SKM-1 treated with dmso at 0.1 percent for 144 hours (cell line): ENCODE measurements around the gene ADGRB2.
"Not testable (repeated sequence)": the region's sequence is repeated elsewhere in the genome, so short reads cannot be mapped to it uniquely, and the experiment has no call there.

Experiments used
- DNase-seq: peaks from one replicate; lab custom pipeline; 2025; ENCODE audit not compliant: unreplicated experiment; lab: John Stamatoyannopoulos, UW

ADGRB2 gene

DNA sequence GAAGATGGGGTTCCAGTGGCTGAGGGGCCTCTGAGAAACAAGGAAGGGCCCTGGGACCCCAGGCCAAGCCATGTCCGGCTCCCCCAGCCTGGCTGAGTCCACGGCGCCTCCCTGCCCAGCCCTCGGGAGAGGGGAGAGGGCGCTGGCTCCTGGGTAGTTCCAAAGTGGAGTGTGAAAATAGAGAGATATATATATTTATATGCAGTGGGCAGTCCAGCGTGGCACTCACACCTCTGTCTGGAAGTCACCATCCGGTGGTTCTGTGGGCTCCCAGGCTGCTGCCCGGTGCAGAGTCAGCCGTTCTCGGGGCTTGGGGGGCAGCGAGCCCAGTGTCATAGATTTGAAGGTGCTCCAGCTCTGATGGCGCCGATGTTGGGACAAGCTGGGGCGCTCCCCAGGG is 36.9 kb downstream of the ADGRB2 start:
- DNase-seq = no peak

DNA sequence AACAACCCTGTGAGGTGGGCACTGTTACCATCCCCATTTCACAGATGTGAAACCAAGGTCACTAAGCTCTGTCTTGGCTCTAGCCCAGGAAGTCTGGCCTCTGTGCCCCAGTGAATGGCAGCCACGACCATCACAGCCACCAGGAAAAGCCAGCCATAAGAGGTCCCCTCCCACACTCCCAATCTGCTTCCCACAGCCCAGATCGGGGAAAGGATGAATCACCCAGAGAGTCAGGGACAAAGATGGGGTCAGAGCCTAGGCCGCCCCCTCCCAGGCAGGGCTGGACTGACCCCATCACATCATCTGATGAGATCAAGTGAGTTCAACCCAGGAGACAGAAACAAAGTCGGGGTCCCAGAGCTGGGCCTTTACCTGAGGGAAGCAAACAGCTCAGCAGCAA is 37.4 kb downstream of the ADGRB2 start:
- no peak for DNase-seq

DNA sequence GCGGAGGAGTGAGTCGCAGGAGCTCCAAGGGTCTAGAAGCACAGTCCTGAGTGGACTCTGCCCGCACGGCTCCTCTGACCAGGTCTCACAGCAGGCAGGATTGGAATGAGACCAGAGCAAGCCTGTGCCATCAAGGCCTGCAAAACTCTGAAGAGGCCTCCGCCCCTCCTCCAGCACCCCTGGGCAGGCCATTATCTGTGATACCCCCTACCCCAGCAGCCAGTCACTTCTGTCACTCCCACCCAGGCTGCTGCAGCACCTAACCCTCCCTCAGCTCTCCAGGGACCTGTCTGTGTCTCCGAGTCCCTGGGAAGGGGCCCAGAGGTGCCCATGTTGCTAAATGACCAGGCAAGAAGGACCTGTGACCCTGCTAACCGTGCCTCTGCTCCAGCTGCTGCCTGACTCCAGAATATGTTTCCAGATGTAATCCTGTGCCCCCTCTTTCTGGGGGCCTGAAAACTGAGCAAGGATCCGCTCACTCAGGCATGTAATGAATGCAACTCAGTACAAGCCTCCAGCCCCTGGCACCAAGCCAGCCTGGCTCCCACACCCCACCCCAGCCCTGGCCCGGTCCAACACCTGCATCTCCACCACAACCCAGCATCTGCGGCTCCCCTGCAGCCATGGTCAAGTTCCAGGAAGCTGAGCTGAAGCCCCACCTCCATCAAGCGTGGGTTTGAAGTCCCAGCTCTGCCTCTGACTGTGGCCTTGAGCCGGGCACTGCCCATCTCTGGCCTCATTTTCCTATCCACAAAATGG is 38.2 kb downstream of the ADGRB2 start:
- no peak for DNase-seq

DNA sequence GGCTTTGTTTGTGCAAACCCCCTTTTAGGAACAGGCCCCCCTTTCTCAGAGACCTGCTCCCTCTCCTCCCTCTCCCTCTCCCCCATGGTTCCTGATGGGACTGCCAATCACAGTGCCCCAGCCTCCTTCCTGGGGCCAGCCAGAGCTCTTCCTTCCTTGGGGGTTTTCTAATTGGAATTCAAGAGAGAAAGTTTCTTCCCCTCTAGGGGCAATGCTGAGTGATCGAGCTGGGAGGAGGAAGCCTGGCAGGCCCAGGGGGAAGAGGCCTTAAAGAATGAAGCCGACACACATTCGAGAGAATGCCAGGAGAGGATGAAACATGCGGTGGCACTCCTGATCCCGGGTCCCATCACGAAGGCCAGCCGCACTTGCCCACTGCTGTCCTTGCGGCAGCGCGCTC is 39.0 kb downstream of the ADGRB2 start:
- no peak for DNase-seq

DNA sequence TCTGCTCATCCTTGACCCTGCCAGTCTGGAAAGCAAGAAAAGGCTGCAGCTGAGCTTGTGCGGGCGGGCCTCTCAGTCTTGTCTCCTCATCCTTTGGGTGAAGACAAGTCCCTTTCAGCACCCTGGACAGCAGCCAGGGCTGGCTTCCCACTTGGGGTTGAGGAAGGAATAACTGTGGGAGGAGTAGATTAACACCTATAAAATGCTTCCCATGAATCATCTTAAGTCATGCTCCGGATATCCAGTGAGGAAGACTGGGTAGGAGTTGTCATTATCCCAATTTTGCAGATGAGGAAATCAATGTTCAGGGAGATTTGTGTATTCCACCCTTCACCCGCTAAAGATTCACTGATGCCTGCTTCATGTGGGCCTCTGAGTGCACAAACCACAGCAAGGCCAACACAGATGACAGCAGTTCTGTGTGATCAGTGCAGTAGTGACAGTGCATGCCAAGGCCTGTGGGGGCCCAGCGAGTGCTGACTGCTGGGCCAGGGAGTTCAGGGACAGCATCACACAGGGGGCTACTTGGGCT is 40.2 kb downstream of the ADGRB2 start:
- peak; percentile 22 for DNase-seq

DNA sequence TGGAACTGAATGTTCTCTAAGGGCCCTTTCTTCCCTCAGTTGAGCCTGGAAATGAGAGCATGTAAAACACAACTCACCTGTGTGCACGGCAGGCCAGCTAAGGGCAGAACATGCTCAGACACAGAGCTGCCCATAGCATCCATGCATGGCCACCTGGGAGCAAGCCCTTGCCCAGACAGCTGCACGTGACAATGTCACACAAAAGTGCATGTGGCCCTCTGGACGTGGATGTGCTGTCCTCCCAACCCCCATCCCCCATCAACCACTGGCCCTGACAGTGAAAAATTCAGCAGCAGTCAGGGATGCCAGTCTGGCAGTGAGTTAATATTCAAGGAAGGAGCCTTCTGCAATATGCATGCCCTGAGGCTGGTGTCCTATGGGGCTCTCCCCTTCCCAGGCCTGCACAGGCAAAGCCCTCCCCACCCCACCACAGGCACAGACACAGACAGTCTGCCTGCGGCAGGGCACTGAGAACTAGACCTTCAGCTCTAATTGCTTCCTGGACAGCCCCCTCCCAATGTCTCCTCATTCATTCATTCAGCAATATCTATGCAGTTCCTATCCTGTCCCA is 45.7 kb downstream of the ADGRB2 start:
- DNase-seq = no peak

DNA sequence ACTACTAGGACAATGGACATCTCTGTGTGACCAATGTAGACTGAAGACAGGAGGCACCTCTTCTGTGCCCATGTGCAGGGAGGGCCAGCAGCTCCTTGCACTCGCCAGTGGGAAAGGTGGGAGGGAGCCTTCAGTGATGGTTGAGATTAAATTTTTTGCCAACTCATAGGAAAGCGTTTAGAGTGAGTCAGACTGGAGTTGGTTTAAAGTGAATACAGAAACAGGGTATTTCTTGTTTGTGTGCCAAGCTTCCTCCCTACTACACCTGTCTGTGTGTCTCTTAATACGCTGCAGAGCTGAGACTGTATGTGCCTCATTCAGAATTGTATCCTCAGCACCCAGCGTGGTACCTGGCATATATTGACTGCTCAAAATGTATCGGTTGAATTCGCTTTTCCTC is 46.8 kb downstream of the ADGRB2 start:
- no peak for DNase-seq

DNA sequence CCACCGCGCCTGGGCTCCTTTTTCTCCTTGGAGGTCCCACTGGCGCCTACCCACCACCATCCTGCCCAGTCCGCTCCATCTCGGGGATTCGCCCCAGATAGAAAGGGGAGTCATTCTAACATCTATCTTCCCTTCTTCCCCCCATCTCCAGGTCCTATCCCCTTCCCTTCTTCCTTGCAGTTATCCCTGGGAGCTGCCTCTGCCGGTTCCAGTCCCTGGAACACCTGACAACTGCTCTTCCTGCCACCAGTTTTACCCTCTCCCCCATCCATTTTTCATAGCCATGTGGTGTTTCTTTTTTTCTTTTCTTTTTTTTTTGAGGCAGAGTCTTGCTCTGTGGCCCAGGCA is 48.3 kb downstream of the ADGRB2 start:
- no peak for DNase-seq

DNA sequence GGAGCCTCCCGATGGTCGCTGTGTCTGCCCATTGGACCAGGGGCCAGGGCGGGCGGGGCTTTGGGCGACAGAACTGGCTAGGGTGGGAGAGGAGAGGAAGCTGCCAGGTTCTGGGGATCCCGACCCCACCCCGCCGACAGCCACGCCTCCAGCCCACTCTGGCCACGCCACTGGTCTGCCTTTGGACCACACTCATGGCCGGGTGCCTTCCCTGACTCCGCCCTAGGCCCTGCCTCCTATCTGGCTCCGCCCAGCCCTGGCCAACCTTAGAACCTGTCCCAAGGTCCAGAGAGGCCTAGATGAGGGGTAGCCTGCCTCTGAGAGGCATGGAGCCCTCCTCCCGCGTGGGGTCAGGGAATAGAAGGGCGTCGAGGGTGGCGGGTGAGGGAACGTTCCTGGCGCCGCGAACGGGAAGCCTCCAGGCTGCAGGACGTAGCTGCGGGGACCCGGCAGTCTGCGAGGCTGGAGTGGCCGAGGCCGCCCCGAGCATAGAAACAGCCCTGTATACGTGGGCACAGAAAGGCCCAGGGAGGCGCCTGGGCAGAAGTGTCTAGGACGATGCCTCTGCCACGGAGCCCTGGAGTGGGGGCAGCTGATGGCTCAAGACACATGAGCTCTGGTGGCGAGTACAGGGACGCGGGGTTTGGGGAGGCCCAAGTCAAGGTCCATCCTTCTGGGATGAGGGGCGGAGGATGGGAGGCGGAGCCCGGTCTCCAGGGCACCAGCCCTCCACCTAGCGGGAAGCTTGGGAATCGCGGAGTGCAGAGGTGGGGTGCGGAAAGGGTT is 48.9 kb downstream of the ADGRB2 start:
- DNase-seq = peak; percentile 9

DNA sequence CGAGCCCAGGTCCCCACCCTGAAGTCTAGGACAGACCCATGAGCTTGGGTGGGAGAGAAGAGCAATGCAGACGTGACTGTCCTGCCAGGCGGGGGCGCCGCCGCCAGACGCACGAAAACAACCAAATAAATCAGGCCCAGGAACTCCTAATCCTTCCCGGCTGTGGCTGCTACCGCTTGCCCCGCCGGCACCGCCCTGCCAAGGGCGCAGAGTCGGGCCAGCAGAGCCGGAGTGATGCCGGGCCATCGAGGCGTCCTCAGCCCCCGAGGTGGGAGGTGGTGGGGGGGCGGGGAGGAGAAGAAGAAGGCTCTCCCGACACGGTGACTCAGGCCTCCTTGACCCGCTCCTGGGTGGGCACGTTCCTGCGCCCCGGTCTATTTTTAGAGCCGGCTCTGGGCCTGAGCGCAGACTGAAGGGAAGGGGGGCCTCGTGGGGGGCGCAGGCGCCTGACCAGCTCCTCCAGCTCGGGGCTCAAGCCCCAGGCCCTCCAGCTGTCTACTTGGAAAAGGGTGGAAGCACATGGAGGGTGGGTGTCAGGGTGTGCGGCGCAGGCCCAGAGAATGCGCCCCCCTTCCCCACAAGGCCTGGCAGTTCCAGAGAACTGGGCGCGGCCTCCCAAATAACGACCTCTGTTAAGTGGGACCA is 49.6 kb downstream of the ADGRB2 start:
- no peak for DNase-seq

DNA sequence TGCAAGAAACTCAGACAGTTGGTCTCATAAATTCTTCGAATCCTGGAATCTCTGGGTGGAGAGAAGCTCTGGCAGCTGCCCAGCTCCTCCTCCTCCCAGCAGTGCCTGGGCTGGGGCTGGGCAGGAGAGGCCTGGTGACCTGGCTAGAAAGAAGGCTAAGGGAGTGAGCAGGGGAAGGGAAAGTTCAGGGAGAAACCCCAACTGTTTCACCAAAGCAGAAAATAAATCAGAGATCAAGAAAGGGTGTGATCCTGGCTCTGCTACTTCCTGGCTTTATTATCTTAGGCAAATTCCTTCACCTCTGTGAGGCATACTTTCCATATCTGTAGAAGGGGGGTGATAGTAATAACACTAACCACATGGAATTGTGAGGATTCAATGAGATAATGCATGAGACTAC is 51.5 kb downstream of the ADGRB2 start:
- no peak for DNase-seq

DNA sequence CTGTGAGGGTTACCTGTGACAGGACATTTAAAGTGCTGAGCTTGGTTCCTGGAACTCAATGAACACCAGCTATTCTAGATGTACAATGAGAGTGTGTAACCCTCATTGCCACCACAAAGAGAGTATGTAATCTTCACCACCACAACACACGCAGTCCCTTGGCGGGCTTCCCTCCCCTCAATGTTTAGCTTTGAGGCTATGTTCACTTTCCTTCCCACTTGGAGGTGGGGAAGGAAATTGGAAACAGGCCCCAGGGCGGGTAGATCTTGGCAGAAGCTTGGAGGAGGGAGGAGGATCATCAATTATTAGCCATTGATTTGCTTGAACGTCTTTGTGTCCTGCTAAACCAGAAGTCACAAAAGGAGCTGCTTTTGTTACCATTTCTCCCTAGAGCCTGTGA is 52.1 kb downstream of the ADGRB2 start:
- DNase-seq = no peak

DNA sequence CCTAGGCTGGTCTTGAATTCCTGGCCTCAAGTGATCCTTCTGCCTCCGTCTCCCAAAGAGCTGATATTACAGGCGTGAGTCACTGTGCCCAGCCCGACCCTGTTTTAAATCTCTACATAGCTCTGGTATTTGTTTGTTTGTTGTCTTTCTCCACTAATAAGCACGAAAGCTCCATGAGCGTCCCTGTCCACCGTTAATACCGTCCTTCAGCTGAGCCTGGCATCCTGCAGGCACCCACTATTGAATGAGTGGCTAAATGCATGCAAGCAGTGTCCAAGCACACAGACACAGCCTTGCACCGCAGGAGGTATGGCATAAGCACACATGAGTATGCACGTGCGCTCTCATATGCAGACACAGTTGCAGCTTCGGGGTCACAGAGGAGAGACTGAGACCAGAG is 55.8 kb downstream of the ADGRB2 start:
- no peak for DNase-seq

DNA sequence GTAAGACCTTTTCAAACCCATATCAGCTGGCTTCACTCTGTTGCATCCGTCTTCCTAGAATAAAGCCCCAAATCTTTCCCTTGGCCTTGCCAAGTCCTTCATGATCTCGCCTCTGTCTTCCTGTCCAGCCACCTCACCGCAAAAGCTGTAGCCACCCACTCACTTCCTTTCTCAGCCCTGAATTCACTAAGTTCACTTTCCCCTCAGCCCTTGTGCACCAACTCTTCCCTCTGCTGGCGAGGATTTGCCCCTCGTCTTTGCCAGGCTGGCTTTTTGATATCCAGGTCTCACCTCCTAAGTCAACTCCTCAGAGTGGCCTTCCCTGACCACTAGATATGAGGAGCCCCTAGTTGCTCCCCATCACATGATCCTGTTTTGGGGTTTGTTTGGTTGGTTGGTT is 56.4 kb downstream of the ADGRB2 start:
- peak; percentile 47 for DNase-seq

DNA sequence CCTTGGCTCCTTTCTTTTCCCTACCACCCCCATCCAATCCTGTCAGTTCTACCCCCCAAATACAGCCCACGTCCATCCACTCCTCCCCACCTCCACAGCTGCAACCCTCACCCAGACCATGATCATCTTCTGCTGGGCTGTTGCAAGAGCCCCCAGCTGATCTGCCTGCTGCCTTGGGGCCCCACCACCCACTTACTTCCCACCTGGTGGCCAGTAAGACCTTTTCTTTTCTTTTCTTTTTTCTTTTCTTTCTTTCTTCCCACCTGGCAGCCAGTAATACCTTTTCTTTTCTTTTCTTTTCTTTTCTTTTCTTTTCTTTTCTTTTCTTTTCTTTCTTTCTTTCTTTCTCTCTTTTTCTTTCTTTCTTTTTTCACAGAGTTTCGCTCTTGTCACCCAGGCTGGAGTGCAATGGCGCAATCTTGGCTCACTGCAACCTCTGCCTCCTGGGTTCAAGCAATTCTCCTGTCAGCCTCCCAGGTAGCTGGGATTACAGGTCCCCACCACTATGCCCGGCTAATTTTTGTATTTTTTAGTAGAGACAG is 57.0 kb downstream of the ADGRB2 start:
- not testable (repeated sequence) for DNase-seq

DNA sequence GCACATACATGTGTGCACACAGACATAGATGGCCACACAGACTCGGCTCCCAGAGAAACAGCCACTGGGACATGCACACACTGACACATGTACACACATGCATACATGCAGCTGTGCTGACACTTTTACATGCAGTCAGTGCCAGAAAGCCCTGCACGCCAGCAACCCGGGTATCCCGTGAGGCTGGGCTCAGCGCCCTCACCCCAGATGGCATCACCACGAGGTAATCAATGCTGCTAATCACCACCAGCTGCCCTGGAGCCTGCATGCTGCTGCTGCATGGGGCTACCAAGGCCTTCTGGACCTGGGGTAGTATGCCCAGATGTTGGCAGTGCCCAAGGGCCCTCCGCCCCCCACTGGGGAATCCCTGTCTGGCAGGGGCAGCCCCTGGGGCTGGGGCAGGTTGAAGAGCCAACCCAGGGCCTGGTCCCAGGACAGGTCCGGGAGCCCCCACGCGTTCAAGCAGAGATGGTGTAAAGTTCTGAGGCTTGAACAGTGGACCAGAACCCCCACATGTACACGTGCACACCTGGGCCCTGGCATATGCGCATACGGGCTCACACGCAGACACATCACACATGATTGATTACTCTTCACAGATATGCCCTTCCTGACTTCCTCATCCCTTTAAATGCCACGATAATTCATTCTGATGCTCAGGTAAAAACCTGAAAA is 57.6 kb downstream of the ADGRB2 start:
- DNase-seq = no peak

DNA sequence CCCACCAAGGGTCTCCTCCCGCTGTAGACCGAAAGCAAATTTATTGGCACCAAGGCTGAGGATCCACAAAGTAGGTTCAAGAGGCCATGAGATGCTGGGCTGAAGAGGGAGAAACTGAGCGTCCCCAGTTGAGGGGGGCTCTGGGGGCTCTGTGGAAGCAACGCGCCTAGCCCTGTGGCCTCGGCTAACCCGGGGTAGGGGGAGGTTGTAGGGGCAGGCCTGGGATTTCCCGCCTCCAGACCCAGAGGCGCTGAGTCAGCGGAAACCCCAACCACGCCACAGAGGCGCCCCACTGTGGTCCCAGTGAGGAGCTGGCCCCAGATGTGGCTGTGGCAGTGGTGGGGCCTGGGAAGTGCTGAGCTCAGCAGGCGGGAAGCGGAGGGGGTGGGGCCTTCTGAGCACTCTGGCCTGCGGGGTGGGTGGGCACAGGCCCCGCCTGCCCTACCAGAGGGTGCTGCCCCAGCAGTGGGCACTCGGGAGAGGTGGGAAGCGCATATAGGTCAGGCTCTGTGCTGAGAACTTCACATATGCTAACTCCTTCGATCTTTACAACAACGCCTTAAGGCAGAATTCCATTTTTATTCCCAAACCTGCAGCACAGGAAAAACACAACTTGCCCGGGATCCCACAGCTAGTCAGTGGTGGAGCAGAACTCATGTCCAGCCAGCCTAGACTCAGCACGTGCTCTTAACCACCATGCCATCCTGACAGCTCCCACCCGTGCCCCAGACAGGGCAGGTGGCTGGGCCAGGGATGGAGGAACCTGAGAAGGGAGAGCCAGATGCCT is 58.9 kb downstream of the ADGRB2 start:
- DNase-seq = no peak

DNA sequence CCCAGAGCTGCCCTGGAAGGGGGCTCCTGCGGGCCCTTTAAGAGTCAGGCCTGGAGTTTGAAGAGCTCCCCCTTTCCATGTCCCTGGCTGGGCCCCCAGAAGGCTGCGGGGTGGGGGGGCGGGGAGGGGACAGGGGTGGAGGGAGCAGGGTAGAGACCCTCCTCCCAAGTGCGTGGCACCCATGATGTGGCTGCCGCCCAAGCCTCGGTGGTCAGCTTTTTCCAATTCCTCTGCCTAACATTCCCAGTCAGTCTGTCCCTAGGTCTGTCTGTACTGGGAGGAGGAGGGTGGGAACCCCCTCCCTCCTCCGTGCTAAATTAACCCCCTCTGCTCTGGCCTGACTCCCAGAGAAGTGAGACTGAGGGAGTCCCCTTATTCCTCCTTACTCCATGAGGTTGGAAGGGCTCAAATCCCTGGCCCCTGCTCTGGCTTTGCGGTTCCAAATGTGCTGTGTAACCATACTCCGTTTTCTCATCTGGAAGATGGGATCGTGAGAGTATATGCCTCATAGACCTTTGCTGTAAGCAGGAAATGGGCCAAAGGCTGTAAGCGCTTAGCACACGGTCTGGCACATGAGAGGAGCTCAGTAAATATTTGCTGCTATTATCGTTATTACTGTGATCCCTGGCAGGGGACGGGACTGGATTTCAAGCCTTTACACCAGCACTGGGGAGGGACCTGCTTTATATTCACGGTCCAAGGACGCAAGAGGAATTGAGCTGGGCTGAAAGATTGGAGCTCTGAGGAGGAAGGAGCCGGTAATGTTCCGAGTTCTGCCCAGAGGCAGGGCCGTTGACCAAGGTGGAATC is 59.7 kb downstream of the ADGRB2 start:
- DNase-seq = no peak
